Measurements from ENCODE around the gene NR3C2.

Gene NR3C2

GRCh38 chr4:148286012-148286411 is 156.2 kb downstream of the NR3C2 start:
- no peak overlapping the region for H3K27ac ChIP-seq (ENCODE audit: poor library complexity, severe bottlenecking)
- no peak overlapping the region for H3K4me3 ChIP-seq (ENCODE audit: severe bottlenecking)
- H3K9me3 ChIP-seq (ENCODE audit: severe bottlenecking), result no peaks in the 10 kb centered on the region
- TF ChIP-seq, protein P1, sequence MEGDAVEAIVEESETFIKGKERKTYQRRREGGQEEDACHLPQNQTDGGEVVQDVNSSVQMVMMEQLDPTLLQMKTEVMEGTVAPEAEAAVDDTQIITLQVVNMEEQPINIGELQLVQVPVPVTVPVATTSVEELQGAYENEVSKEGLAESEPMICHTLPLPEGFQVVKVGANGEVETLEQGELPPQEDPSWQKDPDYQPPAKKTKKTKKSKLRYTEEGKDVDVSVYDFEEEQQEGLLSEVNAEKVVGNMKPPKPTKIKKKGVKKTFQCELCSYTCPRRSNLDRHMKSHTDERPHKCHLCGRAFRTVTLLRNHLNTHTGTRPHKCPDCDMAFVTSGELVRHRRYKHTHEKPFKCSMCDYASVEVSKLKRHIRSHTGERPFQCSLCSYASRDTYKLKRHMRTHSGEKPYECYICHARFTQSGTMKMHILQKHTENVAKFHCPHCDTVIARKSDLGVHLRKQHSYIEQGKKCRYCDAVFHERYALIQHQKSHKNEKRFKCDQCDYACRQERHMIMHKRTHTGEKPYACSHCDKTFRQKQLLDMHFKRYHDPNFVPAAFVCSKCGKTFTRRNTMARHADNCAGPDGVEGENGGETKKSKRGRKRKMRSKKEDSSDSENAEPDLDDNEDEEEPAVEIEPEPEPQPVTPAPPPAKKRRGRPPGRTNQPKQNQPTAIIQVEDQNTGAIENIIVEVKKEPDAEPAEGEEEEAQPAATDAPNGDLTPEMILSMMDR (IDR thresholded peaks at IDR 0.05; ENCODE audit: poor library complexity, severe bottlenecking), result no peak
- ATAC-seq (ENCODE audit: low read depth), result no peak
- H3K27me3 ChIP-seq (ENCODE audit: insufficient read depth, poor library complexity, severe bottlenecking), result no peaks in the 10 kb centered on the region
- no peak for DNase-seq (ENCODE audit: low spot score)
- H3K36me3 ChIP-seq (ENCODE audit: low read depth), result no peaks in the 10 kb centered on the region
- no peaks in the 10 kb centered on the region for H3K4me1 ChIP-seq (ENCODE audit: insufficient read depth, poor library complexity, severe bottlenecking)

GRCh38 chr4:148283665-148284064 is 158.5 kb downstream of the NR3C2 start:
- Histone ChIP-seq H3K36me3 (ENCODE audit: low read depth) (no peaks in the 10 kb centered on the region), H3K27ac (ENCODE audit: poor library complexity, severe bottlenecking) (no peak overlapping the region), H3K4me1 (ENCODE audit: insufficient read depth, poor library complexity, severe bottlenecking) (no peaks in the 10 kb centered on the region), H3K9me3 (ENCODE audit: severe bottlenecking) (no peaks in the 10 kb centered on the region), H3K27me3 (ENCODE audit: insufficient read depth, poor library complexity, severe bottlenecking) (no peaks in the 10 kb centered on the region), H3K4me3 (ENCODE audit: severe bottlenecking) (no peak overlapping the region)
- DNase-seq (ENCODE audit: low spot score) (no peak), ATAC-seq (ENCODE audit: low read depth) (no peak)
- TF ChIP-seq, protein P1 (IDR thresholded peaks at IDR 0.05; ENCODE audit: poor library complexity, severe bottlenecking), result no peak

GRCh38 chr4:148278310-148278709 is 163.9 kb downstream of the NR3C2 start:
- Histone ChIP-seq H3K4me3 (ENCODE audit: severe bottlenecking) (no peak overlapping the region), H3K4me1 (ENCODE audit: insufficient read depth, poor library complexity, severe bottlenecking) (no peaks in the 10 kb centered on the region), H3K27me3 (ENCODE audit: insufficient read depth, poor library complexity, severe bottlenecking) (no peaks in the 10 kb centered on the region), H3K9me3 (ENCODE audit: severe bottlenecking) (no peaks in the 10 kb centered on the region), H3K36me3 (ENCODE audit: low read depth) (no peaks in the 10 kb centered on the region), H3K27ac (ENCODE audit: poor library complexity, severe bottlenecking) (no peak overlapping the region)
- no peak for DNase-seq (ENCODE audit: low spot score)
- TF ChIP-seq, protein P1 (IDR thresholded peaks at IDR 0.05; ENCODE audit: poor library complexity, severe bottlenecking), result no peak
- no peak for ATAC-seq (ENCODE audit: low read depth)

DNA sequence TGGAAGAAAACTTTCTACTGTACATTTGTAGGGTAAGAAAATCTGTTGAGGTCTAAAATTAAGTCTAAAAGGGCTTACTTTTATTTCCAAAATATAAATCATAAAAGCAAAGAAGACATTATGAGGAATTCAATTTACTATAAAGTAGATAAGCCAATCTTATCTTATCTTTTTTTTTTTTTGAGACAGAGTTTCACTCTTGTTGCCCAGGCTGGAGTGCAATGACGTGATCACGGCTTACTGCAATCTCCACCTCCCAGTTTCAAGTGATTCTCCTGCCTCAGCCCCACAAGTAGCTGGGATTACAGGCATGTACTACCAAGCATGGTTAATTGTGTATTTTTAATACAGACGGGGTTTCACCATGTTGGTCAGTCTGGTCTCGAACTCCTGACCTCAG is 166.9 kb downstream of the NR3C2 start:
- no peak for ATAC-seq (ENCODE audit: low read depth)
- no peaks in the 10 kb centered on the region for H3K36me3 ChIP-seq (ENCODE audit: low read depth)
- TF ChIP-seq, protein P1 (IDR thresholded peaks at IDR 0.05; ENCODE audit: poor library complexity, severe bottlenecking), result no peak

GRCh38 chr4:148273501-148273986 is 168.7 kb downstream of the NR3C2 start:
- Histone ChIP-seq H3K9me3 (ENCODE audit: severe bottlenecking) (no peaks in the 10 kb centered on the region), H3K27me3 (ENCODE audit: insufficient read depth, poor library complexity, severe bottlenecking) (no peaks in the 10 kb centered on the region), H3K4me1 (ENCODE audit: insufficient read depth, poor library complexity, severe bottlenecking) (peaks cover 7% of the 10 kb centered on the region), H3K27ac (ENCODE audit: poor library complexity, severe bottlenecking) (no peak overlapping the region), H3K4me3 (ENCODE audit: severe bottlenecking) (no peak overlapping the region), H3K36me3 (ENCODE audit: low read depth) (no peaks in the 10 kb centered on the region)
- ATAC-seq (ENCODE audit: low read depth) (no peak), DNase-seq (ENCODE audit: low spot score) (no peak)
- TF ChIP-seq, protein P1 (IDR thresholded peaks at IDR 0.05; ENCODE audit: poor library complexity, severe bottlenecking), result no peak

More for the DNA sequence above, 166.9 kb downstream of the NR3C2 start:
- no peak for DNase-seq (ENCODE audit: low spot score)
- H3K27me3 ChIP-seq (ENCODE audit: insufficient read depth, poor library complexity, severe bottlenecking), result no peaks in the 10 kb centered on the region
- peaks cover 7% of the 10 kb centered on the region for H3K4me1 ChIP-seq (ENCODE audit: insufficient read depth, poor library complexity, severe bottlenecking)
- no peak overlapping the region for H3K27ac ChIP-seq (ENCODE audit: poor library complexity, severe bottlenecking)
- no peak overlapping the region for H3K4me3 ChIP-seq (ENCODE audit: severe bottlenecking)
- H3K9me3 ChIP-seq (ENCODE audit: severe bottlenecking), result no peaks in the 10 kb centered on the region
